Trophoblast cell (in vitro differentiated cells and primary cell): ENCODE measurements around the gene SCGB1D2.
"Not testable (repeated sequence)": the region's sequence is repeated elsewhere in the genome, so short reads cannot be mapped to it uniquely, and the experiment has no call there.

Experiments used
- DNase-seq, 2 donors: peaks; one replicate each; pipeline ENCODE4 v3.0.0-alpha.2; 2016
- H2AFZ ChIP-seq: 2 replicates; pipeline ENCODE4 v1.6.1; 2013; ENCODE audit warnings: low read length, moderate library complexity, mild to moderate bottlenecking; ENCODE audit not compliant: insufficient read depth, poor library complexity
- H2AK5ac ChIP-seq: 2 replicates; pipeline ENCODE4 v1.6.1; 2013; ENCODE audit warnings: mild to moderate bottlenecking, low read length
- H2BK120ac ChIP-seq: 2 replicates; pipeline ENCODE4 v1.6.1; 2013; ENCODE audit warnings: low read length, mild to moderate bottlenecking, moderate library complexity; ENCODE audit not compliant: insufficient read depth, poor library complexity
- H2BK12ac ChIP-seq: 2 replicates; pipeline ENCODE4 v1.6.1; 2013; ENCODE audit warnings: mild to moderate bottlenecking, low read length, moderate library complexity
- H2BK5ac ChIP-seq: 2 replicates; pipeline ENCODE4 v1.6.1; 2013; ENCODE audit warnings: low read length, low read depth, moderate library complexity, mild to moderate bottlenecking; ENCODE audit not compliant: poor library complexity
- H3K14ac ChIP-seq: 2 replicates; pipeline ENCODE4 v1.6.1; 2013; ENCODE audit warnings: mild to moderate bottlenecking, low read length
- H3K18ac ChIP-seq: 2 replicates; pipeline ENCODE4 v1.6.1; 2013; ENCODE audit warnings: mild to moderate bottlenecking, low read length
- H3K23ac ChIP-seq: 2 replicates; pipeline ENCODE4 v1.6.1; 2013; ENCODE audit warnings: low read length
- H3K27ac ChIP-seq: 2 replicates; pipeline ENCODE4 v1.5.1; 2013; ENCODE audit warnings: low read depth, mild to moderate bottlenecking, inconsistent platforms, low read length, moderate library complexity
- H3K27me3 ChIP-seq: 2 replicates; pipeline ENCODE4 v1.6.1; 2013; ENCODE audit warnings: inconsistent platforms, mild to moderate bottlenecking, low read length, moderate library complexity; ENCODE audit not compliant: insufficient read depth
- H3K36me3 ChIP-seq, 2 experiments: 1 replicate in 1 of 2; 2 replicates in 1 of 2; pipeline ENCODE4 v1.6.1; 2013; ENCODE audit warnings: low read length in 2 of 2, mild to moderate bottlenecking in 2 of 2, moderate library complexity in 1 of 2; ENCODE audit not compliant: insufficient read depth in 2 of 2, control insufficient read depth in 1 of 2
- H3K4ac ChIP-seq: 2 replicates; pipeline ENCODE4 v1.6.1; 2013; ENCODE audit warnings: low read depth, mild to moderate bottlenecking, low read length, moderate library complexity
- H3K4me1 ChIP-seq, 2 experiments: 1 replicate in 1 of 2; 2 replicates in 1 of 2; pipeline ENCODE4 v1.6.1; 2013; ENCODE audit warnings: low read length in 2 of 2, mild to moderate bottlenecking in 2 of 2, moderate library complexity in 1 of 2; ENCODE audit not compliant: insufficient read depth in 2 of 2, control insufficient read depth in 1 of 2
- H3K4me2 ChIP-seq: 2 replicates; pipeline ENCODE4 v1.6.1; 2013; ENCODE audit warnings: inconsistent platforms, mild to moderate bottlenecking, low read length, moderate library complexity
- H3K4me3 ChIP-seq: 2 replicates; pipeline ENCODE4 v1.5.1; 2013; ENCODE audit warnings: mild to moderate bottlenecking, low read depth, low read length, inconsistent platforms
- H3K79me1 ChIP-seq: one replicate; pipeline ENCODE4 v1.6.1; 2013; ENCODE audit warnings: low read length
- H3K79me2 ChIP-seq: 2 replicates; pipeline ENCODE4 v1.6.1; 2013; ENCODE audit warnings: low read length, mild to moderate bottlenecking; ENCODE audit not compliant: control insufficient read depth, insufficient read depth, poor library complexity
- H3K9ac ChIP-seq: 2 replicates; pipeline ENCODE4 v1.6.1; 2013; ENCODE audit warnings: mild to moderate bottlenecking, low read length
- H3K9me3 ChIP-seq: 2 replicates; pipeline ENCODE4 v1.6.1; 2013; ENCODE audit warnings: low read depth, mild to moderate bottlenecking, control low read depth, inconsistent platforms, low read length; ENCODE audit not compliant: insufficient read depth
- H4K12ac ChIP-seq: 2 replicates; pipeline ENCODE4 v1.6.1; 2013; ENCODE audit warnings: low read depth, mild to moderate bottlenecking, low read length, moderate library complexity
- H4K8ac ChIP-seq: 2 replicates; pipeline ENCODE4 v1.6.1; 2013; ENCODE audit warnings: low read depth, mild to moderate bottlenecking, low read length, moderate library complexity
- H4K91ac ChIP-seq: one replicate; pipeline ENCODE4 v1.6.1; 2013; ENCODE audit warnings: low read depth, mild to moderate bottlenecking, low read length, moderate library complexity
- WGBS: extraction: QIAGEN DNeasy Blood & Tissue Kit; methylation state at CpG from one replicate; pipeline ENCODE4 v1.1.7; 2013; ENCODE audit warnings: missing lambda C conversion rate; ENCODE audit not compliant: insufficient read length, insufficient coverage; ENCODE audit errors: extremely low coverage; 5-methylcytosine and 5-hydroxymethylcytosine counted together

The SCGB1D2 gene

GRCh38 chr11:62197400-62197799 is 44.6 kb upstream of the SCGB1D2 start:
- H3K27ac ChIP-seq, H2BK12ac ChIP-seq, H4K12ac ChIP-seq, H3K4me3 ChIP-seq, H3K79me1 ChIP-seq, H3K18ac ChIP-seq, H4K91ac ChIP-seq, H3K4me2 ChIP-seq, H3K4ac ChIP-seq, DNase-seq, H2AFZ ChIP-seq, H3K79me2 ChIP-seq, H2BK5ac ChIP-seq, H3K4me1 ChIP-seq, H3K27me3 ChIP-seq, H2AK5ac ChIP-seq, H2BK120ac ChIP-seq, H3K36me3 ChIP-seq, H3K14ac ChIP-seq, H4K8ac ChIP-seq, H3K9me3 ChIP-seq, H3K23ac ChIP-seq, H3K9ac ChIP-seq: not testable (repeated sequence)
- no CpG with 5 or more reads among the region's 2 CpGs for WGBS

DNA sequence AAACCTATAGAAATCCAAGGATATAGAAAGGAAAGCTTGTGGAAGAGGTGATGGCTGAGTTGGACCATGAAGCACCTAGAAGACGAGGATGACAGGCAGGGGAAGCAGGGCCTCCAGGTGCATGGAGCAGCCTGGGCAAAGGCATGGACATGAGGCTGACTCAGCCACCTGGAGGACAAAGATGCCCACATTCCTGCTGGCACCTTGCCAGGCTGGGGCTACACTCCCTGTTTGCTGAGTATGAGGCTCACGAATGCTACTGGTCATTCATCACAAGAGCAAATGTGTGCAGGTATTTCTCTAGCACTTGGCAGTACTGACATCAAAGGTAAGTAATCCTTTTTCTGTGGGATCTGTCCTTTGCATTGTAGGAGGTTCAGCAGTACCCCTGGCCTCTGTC is 40.7 kb upstream of the SCGB1D2 start:
- Histone ChIP-seq H3K79me2 (no peaks in the 10 kb centered on the region), H3K14ac (no peak overlapping the region), H2BK120ac (no peak overlapping the region), H3K4ac (no peak overlapping the region), H3K4me3 (no peak overlapping the region), H3K27me3 (no peaks in the 10 kb centered on the region), H2AK5ac (no peak overlapping the region), H3K23ac (peak overlapping the region; percentile 11), H3K79me1 (no peaks in the 10 kb centered on the region), H3K4me1 (no peaks in the 10 kb centered on the region), H3K9me3 (no peaks in the 10 kb centered on the region), H3K4me2 (no peak overlapping the region), H3K18ac (no peak overlapping the region), H3K27ac (no peak overlapping the region), H3K9ac (no peak overlapping the region), H2AFZ (no peak overlapping the region), H3K36me3 (no peaks in the 10 kb centered on the region), H2BK5ac (no peak overlapping the region), H4K12ac (no peak overlapping the region), H4K8ac (no peak overlapping the region), H2BK12ac (no peak overlapping the region), H4K91ac (no peak overlapping the region)
- DNase-seq, result no peak
- no CpG with 5 or more reads among the region's 2 CpGs for WGBS

DNA sequence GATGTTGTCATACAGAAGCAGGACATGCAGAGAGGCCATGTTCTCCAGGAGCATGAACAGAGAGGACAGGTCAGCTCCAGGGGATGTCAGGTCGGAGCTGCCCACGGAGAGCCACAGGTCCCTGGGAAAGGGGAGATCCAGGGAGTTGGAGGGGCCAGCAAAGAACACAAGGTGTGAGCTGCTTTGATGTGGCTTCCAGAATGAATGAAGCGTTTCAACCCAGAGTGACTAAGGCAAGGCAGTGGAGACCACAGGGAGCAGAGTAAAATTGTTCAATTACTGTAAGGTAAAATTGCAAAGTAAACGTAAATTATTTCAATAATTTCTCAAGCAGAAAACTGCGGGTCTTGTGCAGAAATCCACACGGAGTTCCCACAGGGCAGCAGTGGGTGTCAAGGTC is 39.1 kb upstream of the SCGB1D2 start:
- Histone ChIP-seq H2BK5ac (no peak overlapping the region), H3K79me2 (no peaks in the 10 kb centered on the region), H3K27me3 (no peaks in the 10 kb centered on the region), H3K4me1 (no peaks in the 10 kb centered on the region), H2AFZ (no peak overlapping the region), H3K27ac (no peak overlapping the region), H3K23ac (no peak overlapping the region), H2BK120ac (no peak overlapping the region), H3K4me2 (no peak overlapping the region), H4K91ac (no peak overlapping the region), H4K8ac (no peak overlapping the region), H2BK12ac (no peak overlapping the region), H2AK5ac (no peak overlapping the region), H3K36me3 (no peaks in the 10 kb centered on the region), H3K4ac (no peak overlapping the region), H4K12ac (no peak overlapping the region), H3K14ac (no peak overlapping the region), H3K18ac (no peak overlapping the region), H3K9ac (no peak overlapping the region), H3K9me3 (peaks cover 2% of the 10 kb centered on the region), H3K79me1 (no peaks in the 10 kb centered on the region), H3K4me3 (no peak overlapping the region)
- DNase-seq, result no peak
- no CpG with 5 or more reads among the region's 6 CpGs for WGBS

- no peaks in the 10 kb centered on the region for H3K79me2 ChIP-seq
- no peak overlapping the region for H2BK5ac ChIP-seq
- no peaks in the 10 kb centered on the region for H3K4me1 ChIP-seq
- H3K4ac ChIP-seq, result no peak overlapping the region
- no peak overlapping the region for H3K4me3 ChIP-seq
- no peak overlapping the region for H2BK12ac ChIP-seq
- no CpG with 5 or more reads among the region's 5 CpGs for WGBS
- H3K23ac ChIP-seq, result no peak overlapping the region
- no peak overlapping the region for H3K14ac ChIP-seq
- H4K91ac ChIP-seq, result no peak overlapping the region
- H3K18ac ChIP-seq, result no peak overlapping the region
- H3K36me3 ChIP-seq, result no peaks in the 10 kb centered on the region
- no peaks in the 10 kb centered on the region for H3K79me1 ChIP-seq
- H2BK120ac ChIP-seq, result no peak overlapping the region
- H3K27ac ChIP-seq, result no peak overlapping the region
- peaks cover 2% of the 10 kb centered on the region for H3K9me3 ChIP-seq
- no peak overlapping the region for H2AK5ac ChIP-seq
- H2AFZ ChIP-seq, result no peak overlapping the region
- no peak overlapping the region for H4K8ac ChIP-seq
- H3K27me3 ChIP-seq, result no peaks in the 10 kb centered on the region
- H4K12ac ChIP-seq, result no peak overlapping the region
- DNase-seq, result no peak
- H3K9ac ChIP-seq, result no peak overlapping the region
- no peak overlapping the region for H3K4me2 ChIP-seq
These were observed 37.6 kb upstream of the SCGB1D2 start for GRCh38 chr11:62204430-62204829.
